Panc1 (cell line): ENCODE measurements around the gene TMEM91. TPM values are rescaled to one million over a fixed set of nuclear protein-coding genes. Genes with fewer than 3 reads are reported as not detected.

ENCODE experiments used
- ATAC-seq: fragments of 200-7000 bp; cut with Tn5 transposase; 2 replicates; pipeline ENCODE4 v1.9.1; 2020; ENCODE audit warnings: mild to moderate bottlenecking, moderate library complexity
- BruUV-seq: library from RNA; stranded (reverse); fragments of 400-500 nt; replicated peaks from 2 replicates; lab custom pipeline; 2021; lab: Mats Ljungman, UMichigan
- CTCF ChIA-PET: fragments of 300-600 bp; sonication (Branson Sonifier 250); formaldehyde crosslinking; loops from one replicate; lab custom pipeline; 2022; ENCODE audit warnings: antibody characterized with exemption; lab: Charles Lee
- POLR2A ChIA-PET: fragments of 300-600 bp; sonication (Branson Sonifier 250); formaldehyde crosslinking; loops from one replicate; lab custom pipeline; 2022; ENCODE audit warnings: antibody characterized with exemption; lab: Charles Lee
- DNase-seq: peaks from one replicate; pipeline ENCODE4 v3.0.0-alpha.2; 2010; ENCODE audit warnings: low read depth, low spot score
- H3K27ac ChIP-seq: 2 replicates; pipeline ENCODE4 v1.5.1; 2011; ENCODE audit warnings: mild to moderate bottlenecking, low read length, inconsistent platforms
- H3K27me3 ChIP-seq: fragments of 200-500 bp; sonication (Bioruptor generic); 2 replicates; pipeline ENCODE4 v1.6.0; 2014; ENCODE audit warnings: low read length, inconsistent platforms; ENCODE audit not compliant: control insufficient read depth, insufficient read depth
- H3K36me3 ChIP-seq: fragments of 200-500 bp; sonication (Bioruptor generic); 2 replicates; pipeline ENCODE4 v1.5.1; 2014; ENCODE audit warnings: inconsistent platforms, mild to moderate bottlenecking, low read length, moderate library complexity; ENCODE audit not compliant: control insufficient read depth, insufficient read depth
- H3K4me1 ChIP-seq: 2 replicates; pipeline ENCODE4 v1.5.1; 2011; ENCODE audit warnings: inconsistent platforms, mild to moderate bottlenecking, low read length, moderate library complexity; ENCODE audit not compliant: control insufficient read depth, insufficient read depth
- H3K4me3 ChIP-seq, 2 experiments: 2 replicates each; pipeline ENCODE4 v1.5.1; 2011 to 2012; ENCODE audit warnings: low read depth in 2 of 2, low read length in 2 of 2, mild to moderate bottlenecking in 2 of 2, inconsistent platforms in 1 of 2, moderate library complexity in 1 of 2
- H3K9me3 ChIP-seq: fragments of 200-500 bp; sonication (Bioruptor generic); 2 replicates; pipeline ENCODE4 v1.5.1; 2014; ENCODE audit warnings: low read depth, mild to moderate bottlenecking, inconsistent platforms, low read length, moderate library complexity; ENCODE audit not compliant: control insufficient read depth, insufficient read depth
- CTCF ChIP-seq: fragments of 450-650 bp; IDR thresholded peaks from 2 replicates; pipeline ENCODE4 v1.5.1; 2017; ENCODE audit warnings: mild to moderate bottlenecking
- POLR2AphosphoS5 ChIP-seq: IDR thresholded peaks from 2 replicates; pipeline ENCODE4 v1.6.1; 2012; ENCODE audit warnings: mild to moderate bottlenecking, low read depth, low read length, moderate library complexity
- REST ChIP-seq, 2 experiments: IDR thresholded peaks; 2 replicates each; pipeline ENCODE4 v1.6.1; 2011 to 2012; ENCODE audit warnings: low read depth in 2 of 2, control low read depth in 1 of 2, low read length in 1 of 2, mild to moderate bottlenecking in 1 of 2, moderate library complexity in 1 of 2; ENCODE audit not compliant: insufficient read depth in 1 of 2
- SIN3A ChIP-seq: IDR thresholded peaks from 2 replicates; pipeline ENCODE4 v1.6.1; 2012; ENCODE audit warnings: low read depth, mild to moderate bottlenecking, low read length, moderate library complexity, borderline replicate concordance; ENCODE audit not compliant: insufficient read depth
- TCF7L2 ChIP-seq: IDR thresholded peaks from 2 replicates; pipeline ENCODE4 v1.6.1; 2011; ENCODE audit warnings: mild to moderate bottlenecking, low read depth, low read length, inconsistent platforms
- in situ Hi-C: cut with HindIII; loops from 2 replicates; pipeline ENCODE4 v1.10.0; 2016; ENCODE audit warnings: low sequenced_read_pairs, low pct_unique_long_range_greater_than_20kb
- intact Hi-C: fragments of 100-400 bp; cut with micrococcal nuclease; formaldehyde crosslinking; loops from one replicate; pipeline ENCODE4 v1.10.0; 2022; ENCODE audit not compliant: unreplicated experiment
- total RNA-seq: library from RNA; stranded (reverse); gene quantifications from one replicate; pipeline ENCODE4 v1.2.1, GENCODE V29; 2021; ENCODE audit not compliant: unreplicated experiment

The TMEM91 gene
- total RNA-seq, 1 experiment from 2014 or later: 4.4 TPM

GRCh38 chr19:41420101-41420880 is 44.0 kb downstream of the TMEM91 start:
- DNase-seq (no peak), ATAC-seq (no peak)
- Histone ChIP-seq H3K9me3 (no peaks in the 10 kb centered on the region), H3K27ac (no peak overlapping the region), H3K36me3 (no peaks in the 10 kb centered on the region), H3K4me3 (no peak overlapping the region), H3K27me3 (no peaks in the 10 kb centered on the region), H3K4me1 (no peaks in the 10 kb centered on the region)
- TF ChIP-seq POLR2AphosphoS5 (no peak), TCF7L2 (no peak), CTCF (no peak), SIN3A (no peak), REST (IDR thresholded peaks at IDR 0.05; ENCODE audit: insufficient read depth in 1 of 2, low read depth in 2 of 2, low read length in 1 of 2) (no peak)
- intact Hi-C loops (no loop called here), in situ Hi-C loops (no loop called here)
- ChIA-PET CTCF (no interaction called here), POLR2A (no interaction called here)
- no TSS peak for BruUV-seq

GRCh38 chr19:41421314-41421713 is 45.0 kb downstream of the TMEM91 start:
- in situ Hi-C loops (no loop called here), intact Hi-C loops (no loop called here)
- Histone ChIP-seq H3K27ac (no peak overlapping the region), H3K27me3 (no peaks in the 10 kb centered on the region), H3K9me3 (no peaks in the 10 kb centered on the region), H3K36me3 (no peaks in the 10 kb centered on the region), H3K4me3 (no peak overlapping the region), H3K4me1 (no peaks in the 10 kb centered on the region)
- no peak for ATAC-seq
- CTCF ChIA-PET: no interaction called here
- TF ChIP-seq CTCF (no peak), POLR2AphosphoS5 (no peak), REST (IDR thresholded peaks at IDR 0.05; ENCODE audit: insufficient read depth in 1 of 2, low read depth in 2 of 2, low read length in 1 of 2) (no peak), SIN3A (no peak), TCF7L2 (no peak)
- no peak for DNase-seq
- POLR2A ChIA-PET: no interaction called here
- BruUV-seq: no TSS peak
